Smooth muscle cell (in vitro differentiated cells): Measurements from ENCODE around the gene SF3A2. TPM values are rescaled to one million over a fixed set of nuclear protein-coding genes. Genes with fewer than 3 reads are reported as not detected.

ENCODE experiments used
- DNase-seq: peaks from one replicate; lab custom pipeline; 2025; ENCODE audit not compliant: unreplicated experiment; lab: John Stamatoyannopoulos, UW
- H2AFZ ChIP-seq: fragments of 200-600 bp; sonication (generic); 2 replicates; pipeline ENCODE4 v1.6.0; 2016; ENCODE audit warnings: antibody characterized with exemption, low read depth, mild to moderate bottlenecking
- H3F3A ChIP-seq: fragments of 200-600 bp; sonication (generic); 2 replicates; pipeline ENCODE4 v1.6.0; 2017; ENCODE audit warnings: antibody characterized with exemption, low read depth
- H3K27ac ChIP-seq: fragments of 200-600 bp; sonication (generic); 2 replicates; pipeline ENCODE4 v1.5.1; 2016; ENCODE audit warnings: low read depth, mild to moderate bottlenecking
- H3K27me3 ChIP-seq: fragments of 200-600 bp; sonication (generic); 2 replicates; pipeline ENCODE4 v1.6.1; 2016; ENCODE audit warnings: low read depth, mild to moderate bottlenecking
- H3K36me3 ChIP-seq: fragments of 200-600 bp; sonication (generic); 2 replicates; pipeline ENCODE4 v1.5.1; 2016; ENCODE audit warnings: low read depth
- H3K4me1 ChIP-seq: fragments of 200-600 bp; sonication (generic); 2 replicates; pipeline ENCODE4 v1.5.1; 2016; ENCODE audit warnings: low read depth
- H3K4me2 ChIP-seq: fragments of 200-600 bp; sonication (generic); 2 replicates; pipeline ENCODE4 v1.6.0; 2016; ENCODE audit warnings: mild to moderate bottlenecking
- H3K4me3 ChIP-seq: fragments of 200-600 bp; sonication (generic); 2 replicates; pipeline ENCODE4 v1.5.1; 2016; ENCODE audit warnings: mild to moderate bottlenecking
- H3K79me2 ChIP-seq: fragments of 200-600 bp; sonication (generic); 2 replicates; pipeline ENCODE4 v1.6.0; 2016; ENCODE audit warnings: low read depth, mild to moderate bottlenecking
- H3K9ac ChIP-seq: fragments of 200-600 bp; sonication (generic); 2 replicates; pipeline ENCODE4 v1.6.0; 2016; ENCODE audit warnings: low read depth
- H3K9me3 ChIP-seq: fragments of 200-600 bp; sonication (generic); replicated peaks from 2 replicates; pipeline ENCODE4 v1.5.1; 2016; ENCODE audit warnings: low read depth
- H4K20me1 ChIP-seq: fragments of 200-600 bp; sonication (generic); 2 replicates; pipeline ENCODE4 v1.6.0; 2016; ENCODE audit warnings: low read depth
- WGBS: methylation state at CpG from one replicate; pipeline ENCODE4 v1.1.7; 2016; ENCODE audit warnings: low lambda C conversion rate; 5-methylcytosine and 5-hydroxymethylcytosine counted together
- polyA plus RNA-seq: library from polyadenylated mRNA; unstranded; fragments of >200 nt; fragmentation: Nextera tagmentation; extraction: Ambion mirVana; gene quantifications from 2 replicates; pipeline ENCODE4 v1.2.1, GENCODE V29; 2016
- total RNA-seq: library from RNA; depleted of rRNA; stranded (reverse); fragments of >200 nt; gene quantifications from 2 replicates; pipeline ENCODE4 v1.2.3, GENCODE V29; 2014
- TF ChIP-seq, protein P1 (sequence below): fragments of 200-600 bp; sonication (generic); IDR thresholded peaks from 2 replicates; pipeline ENCODE4 v1.5.1; 2017; ENCODE audit warnings: borderline replicate concordance, mild to moderate bottlenecking, antibody characterized with exemption; ENCODE audit not compliant: insufficient read depth, poor library complexity, severe bottlenecking

The SF3A2 gene
- total and polyA plus RNA-seq, 2 experiments from 2014 or later: 28.5 to 63.0 TPM

DNA sequence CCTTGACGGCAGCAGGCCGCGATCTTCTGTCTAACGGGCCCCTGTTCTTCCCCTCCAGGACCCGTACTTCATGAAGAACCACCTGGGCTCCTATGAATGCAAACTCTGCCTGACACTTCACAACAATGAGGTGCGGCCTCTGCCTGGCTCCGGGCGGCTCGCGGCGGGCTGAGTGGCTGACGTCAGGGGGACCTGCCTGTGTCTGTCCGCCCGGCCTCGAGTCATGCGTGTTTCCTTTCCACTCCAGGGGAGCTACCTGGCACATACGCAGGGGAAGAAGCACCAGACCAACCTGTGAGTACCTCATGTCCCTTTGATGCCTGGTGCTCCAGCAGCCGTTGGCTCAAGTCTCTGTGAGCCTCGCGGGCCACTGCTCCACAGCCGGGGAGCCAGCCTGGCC lies 7.9 kb downstream of the SF3A2 start:
- Histone ChIP-seq H3K4me2 (no peak overlapping the region), H3K9ac (no peak overlapping the region), H3K4me3 (no peak overlapping the region), H3F3A (no peaks in the 10 kb centered on the region), H3K4me1 (peaks cover 9% of the 10 kb centered on the region), H3K27ac (no peak overlapping the region), H3K9me3 (no peaks in the 10 kb centered on the region), H3K79me2 (peaks cover 42% of the 10 kb centered on the region), H4K20me1 (peaks cover 97% of the 10 kb centered on the region), H3K36me3 (no peaks in the 10 kb centered on the region), H2AFZ (no peak overlapping the region), H3K27me3 (no peaks in the 10 kb centered on the region)
- 98% methylated on average over 21 of the region's 21 CpGs for WGBS
- TF ChIP-seq, protein P1, sequence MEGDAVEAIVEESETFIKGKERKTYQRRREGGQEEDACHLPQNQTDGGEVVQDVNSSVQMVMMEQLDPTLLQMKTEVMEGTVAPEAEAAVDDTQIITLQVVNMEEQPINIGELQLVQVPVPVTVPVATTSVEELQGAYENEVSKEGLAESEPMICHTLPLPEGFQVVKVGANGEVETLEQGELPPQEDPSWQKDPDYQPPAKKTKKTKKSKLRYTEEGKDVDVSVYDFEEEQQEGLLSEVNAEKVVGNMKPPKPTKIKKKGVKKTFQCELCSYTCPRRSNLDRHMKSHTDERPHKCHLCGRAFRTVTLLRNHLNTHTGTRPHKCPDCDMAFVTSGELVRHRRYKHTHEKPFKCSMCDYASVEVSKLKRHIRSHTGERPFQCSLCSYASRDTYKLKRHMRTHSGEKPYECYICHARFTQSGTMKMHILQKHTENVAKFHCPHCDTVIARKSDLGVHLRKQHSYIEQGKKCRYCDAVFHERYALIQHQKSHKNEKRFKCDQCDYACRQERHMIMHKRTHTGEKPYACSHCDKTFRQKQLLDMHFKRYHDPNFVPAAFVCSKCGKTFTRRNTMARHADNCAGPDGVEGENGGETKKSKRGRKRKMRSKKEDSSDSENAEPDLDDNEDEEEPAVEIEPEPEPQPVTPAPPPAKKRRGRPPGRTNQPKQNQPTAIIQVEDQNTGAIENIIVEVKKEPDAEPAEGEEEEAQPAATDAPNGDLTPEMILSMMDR: no peak
- no peak for DNase-seq

- Histone ChIP-seq H3F3A (no peaks in the 10 kb centered on the region), H3K9ac (no peak overlapping the region), H3K27me3 (no peaks in the 10 kb centered on the region), H2AFZ (no peak overlapping the region), H3K27ac (no peak overlapping the region), H4K20me1 (peaks cover 89% of the 10 kb centered on the region), H3K79me2 (peaks cover 34% of the 10 kb centered on the region), H3K4me1 (peaks cover 1% of the 10 kb centered on the region), H3K4me2 (no peak overlapping the region), H3K4me3 (no peak overlapping the region), H3K9me3 (no peaks in the 10 kb centered on the region), H3K36me3 (no peaks in the 10 kb centered on the region)
- WGBS: 98% methylated on average over 15 of the region's 15 CpGs
- DNase-seq: no peak
- TF ChIP-seq, protein P1: no peak
These were observed 8.6 kb downstream of the SF3A2 start for GRCh38 chr19:2245273-2245672.

DNA sequence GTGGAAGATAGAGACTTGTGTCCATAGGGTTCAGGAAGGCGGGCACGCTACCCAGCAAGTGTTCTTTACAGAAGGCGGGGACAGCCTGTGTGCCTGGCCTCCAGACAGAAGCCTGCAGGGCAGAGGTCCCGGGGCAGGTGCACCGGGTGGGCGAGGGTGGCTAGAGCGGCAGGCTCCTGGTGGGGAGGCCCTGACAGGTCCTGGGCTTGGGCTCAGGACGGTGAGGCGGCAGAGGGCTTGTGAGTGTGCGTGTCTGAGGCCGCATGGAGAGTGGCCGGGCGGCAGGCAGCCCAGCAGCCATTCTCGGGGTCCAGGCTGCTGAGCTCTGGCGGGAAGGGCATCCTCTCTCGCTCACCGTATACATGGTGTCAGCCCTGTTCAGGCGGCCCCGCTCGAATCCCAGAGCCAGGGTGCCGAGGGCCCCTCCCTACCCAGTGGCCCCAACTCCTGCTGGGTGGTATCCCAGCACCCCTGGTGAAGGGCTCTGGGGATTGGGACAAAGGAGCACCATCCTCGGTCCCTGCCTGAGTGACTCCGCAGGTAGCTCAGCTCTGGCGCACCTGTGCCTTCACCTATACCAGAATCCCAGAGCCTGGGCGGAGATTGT lies 9.5 kb downstream of the SF3A2 start:
- Histone ChIP-seq H3K79me2 (peaks cover 25% of the 10 kb centered on the region), H3F3A (no peaks in the 10 kb centered on the region), H4K20me1 (peaks cover 80% of the 10 kb centered on the region), H2AFZ (no peak overlapping the region), H3K9ac (no peak overlapping the region), H3K9me3 (no peaks in the 10 kb centered on the region), H3K27ac (no peak overlapping the region), H3K4me3 (no peak overlapping the region), H3K27me3 (no peaks in the 10 kb centered on the region), H3K4me1 (no peaks in the 10 kb centered on the region), H3K36me3 (no peaks in the 10 kb centered on the region), H3K4me2 (no peak overlapping the region)
- DNase-seq: no peak
- TF ChIP-seq, protein P1: no peak
- 94% methylated on average over 20 of the region's 25 CpGs for WGBS

DNA sequence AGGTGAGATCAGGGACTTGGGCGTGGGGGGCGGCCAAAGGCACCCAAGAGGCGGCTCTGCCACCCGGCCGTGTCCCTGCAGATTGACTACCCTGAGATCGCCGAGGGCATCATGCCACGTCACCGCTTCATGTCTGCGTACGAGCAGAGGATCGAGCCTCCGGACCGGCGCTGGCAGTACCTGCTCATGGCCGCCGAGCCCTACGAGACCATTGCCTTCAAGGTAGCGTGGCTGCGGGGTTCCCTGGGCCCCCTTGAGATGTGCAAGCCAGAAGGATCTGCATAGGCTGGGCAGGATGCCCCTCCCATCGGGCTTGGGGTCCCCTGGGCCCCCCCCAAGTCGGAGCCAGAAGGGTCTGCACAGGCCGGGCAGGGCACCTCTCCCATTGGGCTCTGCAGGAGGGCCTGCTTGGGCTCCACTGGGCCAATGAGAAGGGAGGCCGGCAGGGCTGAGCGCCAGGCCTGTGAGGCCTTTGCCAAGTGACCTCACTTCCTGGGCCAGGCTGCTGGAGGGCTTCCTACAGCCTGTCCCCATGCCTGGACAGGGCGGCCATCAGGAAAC lies 10.3 kb downstream of the SF3A2 start:
- Histone ChIP-seq H3K27ac (no peak overlapping the region), H3K36me3 (no peaks in the 10 kb centered on the region), H4K20me1 (peaks cover 73% of the 10 kb centered on the region), H3F3A (no peaks in the 10 kb centered on the region), H2AFZ (no peak overlapping the region), H3K9me3 (no peaks in the 10 kb centered on the region), H3K27me3 (peaks cover under 1% of the 10 kb centered on the region), H3K4me1 (no peaks in the 10 kb centered on the region), H3K9ac (no peak overlapping the region), H3K4me2 (no peak overlapping the region), H3K4me3 (no peak overlapping the region), H3K79me2 (peaks cover 18% of the 10 kb centered on the region)
- 94% methylated on average over 26 of the region's 26 CpGs for WGBS
- TF ChIP-seq, protein P1: no peak
- no peak for DNase-seq
